K562 treated with DMSO at 1 percent for 48 hours (cell line): ENCODE results near the gene WDR49. TPM values are rescaled to one million over a fixed set of nuclear protein-coding genes. Genes with fewer than 3 reads are reported as not detected.

Source experiments
- total RNA-seq: library from RNA; unstranded; fragments of 300-600 nt; gene quantifications from 2 replicates; pipeline ENCODE4 v1.2.3, GENCODE V29; 2022; ENCODE audit warnings: low replicate concordance; ENCODE audit errors: extremely low read depth

Gene WDR49
- not detected in 2 replicates for total RNA-seq

DNA sequence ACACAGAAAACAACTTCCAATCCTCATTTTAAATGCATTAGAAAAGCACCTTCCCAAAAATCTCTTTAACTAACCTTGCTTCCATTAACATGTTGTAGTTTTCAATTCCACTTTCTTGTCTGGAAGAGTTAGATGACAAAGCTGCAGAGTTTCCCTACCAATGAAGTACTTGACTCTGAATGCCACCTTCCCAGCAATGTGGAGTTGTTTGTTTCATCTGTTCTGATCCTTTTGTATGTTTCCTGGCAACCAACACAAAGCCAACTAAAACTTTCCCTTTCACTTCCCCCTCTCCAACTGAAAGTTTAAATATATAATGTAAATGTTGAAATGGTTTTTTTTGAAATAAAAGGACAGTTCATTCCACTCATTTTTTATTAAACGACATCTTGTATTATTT is at the start of gene WDR49:
WDR49 (minus strand) TSS at position 183 of the 400 bp plus-strand sequence. CDS start 517 bp downstream, outside the sequence.

DNA sequence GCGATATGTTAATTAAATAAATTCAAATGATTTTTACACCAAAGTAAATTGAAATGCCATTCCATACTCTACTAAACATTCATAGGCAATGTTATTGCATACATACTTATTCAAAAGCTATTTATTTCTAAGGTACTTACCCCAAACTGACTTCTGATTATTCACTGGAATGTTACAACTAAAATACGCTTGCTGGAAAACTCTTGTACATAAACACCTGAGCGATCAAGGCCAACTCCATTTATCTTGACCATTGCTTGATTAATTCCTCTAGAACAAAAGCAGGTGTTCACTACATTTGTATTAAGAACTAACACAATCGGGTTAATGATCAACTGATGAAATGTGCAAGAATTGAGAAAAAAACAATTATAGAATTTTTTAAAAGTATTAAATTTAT is 179.9 kb downstream of the WDR49 start, which contains the start of gene SERPINI2:
SERPINI2 (minus strand) TSS at position 180 of the 400 bp plus-strand sequence. CDS start 2,208 bp downstream, outside the sequence.

Other genes with a start within 250 kb of the WDR49 start
- not detected in 2 replicates for gene SERPINI2, start 179.9 kb downstream of the WDR49 start, total RNA-seq
- not detected in 2 replicates for gene PDCD10, start 81.0 kb upstream of the WDR49 start, total RNA-seq
- gene SERPINI1, start 81.8 kb upstream of the WDR49 start, total RNA-seq, result not detected in 2 replicates